GM19351 (cell line): ENCODE data around the gene FKBP3.

Source experiments
- ATAC-seq: cut with Tn5 transposase; IDR thresholded peaks from one replicate; pipeline ENCODE4 v1.9.1; 2021; ENCODE audit warnings: mild to moderate bottlenecking, moderate library complexity; ENCODE audit not compliant: unreplicated experiment

The FKBP3 gene

DNA sequence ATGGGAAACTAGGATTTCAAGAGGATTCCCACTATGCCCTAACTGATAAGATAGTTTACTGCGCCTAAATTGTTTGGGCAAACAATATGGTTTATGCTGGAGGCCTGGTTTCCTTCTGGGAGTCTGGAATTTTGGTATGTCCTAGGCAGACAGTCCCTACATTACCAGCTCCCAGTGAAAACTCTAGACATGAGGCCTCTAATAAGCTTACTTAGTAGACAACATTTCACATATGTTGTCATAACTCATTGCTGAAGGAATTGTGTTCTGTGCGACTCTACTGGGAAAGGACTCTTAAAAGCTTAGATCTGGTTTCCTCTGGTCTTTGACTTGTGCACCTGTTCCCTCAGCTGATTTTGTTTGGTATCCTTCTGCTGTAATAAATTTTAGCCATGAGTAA, 68.3 kb downstream of the FKBP3 start:
- no peak for ATAC-seq
